NT2/D1 (cell line): ENCODE results near the gene LARP4B.

Experiments used
- SUZ12 ChIP-seq: IDR thresholded peaks from 2 replicates; pipeline ENCODE4 v1.6.1; 2011; ENCODE audit not compliant: insufficient read length, insufficient read depth; ENCODE audit errors: extremely low read depth
- YY1 ChIP-seq: IDR thresholded peaks from 2 replicates; pipeline ENCODE4 v1.6.1; 2011; ENCODE audit not compliant: insufficient read length, insufficient read depth
- ZNF274 ChIP-seq: IDR thresholded peaks from 2 replicates; pipeline ENCODE4 v1.6.1; 2011; ENCODE audit warnings: mild to moderate bottlenecking, low read depth, low read length

DNA sequence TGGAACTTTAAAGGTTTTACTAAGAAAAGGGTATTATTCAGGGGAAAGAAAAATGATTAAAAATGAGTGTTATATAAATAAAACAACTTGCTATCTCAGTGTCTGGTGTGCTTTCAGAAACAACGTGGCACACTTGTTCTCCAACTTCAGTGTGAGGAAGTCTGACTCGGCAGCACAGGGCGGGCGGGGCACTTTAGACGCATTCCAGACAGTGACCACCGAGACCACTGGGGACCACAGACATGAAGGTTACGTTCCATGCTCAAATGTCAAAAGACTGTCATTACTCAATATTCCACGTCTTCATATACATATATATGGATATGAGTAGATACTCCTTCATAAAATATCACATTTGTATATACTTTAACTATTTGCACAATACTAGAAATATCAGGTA lies 87.0 kb downstream of the LARP4B start:
- TF ChIP-seq SUZ12 (no peak), ZNF274 (no peak), YY1 (no peak)
